ENCODE results near the gene ANXA4.

DNA sequence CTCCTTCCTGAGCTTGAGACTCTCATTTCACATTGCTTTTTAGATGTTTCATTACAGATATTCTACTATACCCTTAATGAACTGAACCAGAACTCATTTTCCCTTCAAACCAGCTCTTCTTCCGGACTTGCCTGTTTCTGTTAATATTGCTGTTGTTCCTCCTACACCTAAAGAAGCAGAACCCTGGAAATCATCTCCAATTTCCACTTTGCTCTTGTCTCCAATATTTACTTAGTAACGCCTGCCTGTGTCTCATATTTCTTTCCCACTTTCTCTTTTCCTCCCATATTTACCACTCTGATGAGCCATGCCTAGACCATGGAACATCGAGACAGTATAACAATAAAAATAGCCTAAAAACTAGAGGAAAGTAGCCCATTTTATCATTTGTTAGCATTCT is 69.7 kb downstream of the ANXA4 start:
- TF ChIP-seq POLR2A (IDR thresholded peaks at IDR 0.05) (no peak), CTCF (IDR thresholded peaks at IDR 0.05) (no peak), POLR2AphosphoS5 (IDR thresholded peaks at IDR 0.05) (no peak)
